Measurements from ENCODE around the gene MPV17. TPM values are rescaled to one million over a fixed set of nuclear protein-coding genes. Genes with fewer than 3 reads are reported as not detected.

MPV17 gene
- total and polyA plus RNA-seq, 2 of the 13 experiments (the other 11 are each of a cell fraction or from before 2014, with no cell fraction given): 48.9 to 129 TPM

DNA sequence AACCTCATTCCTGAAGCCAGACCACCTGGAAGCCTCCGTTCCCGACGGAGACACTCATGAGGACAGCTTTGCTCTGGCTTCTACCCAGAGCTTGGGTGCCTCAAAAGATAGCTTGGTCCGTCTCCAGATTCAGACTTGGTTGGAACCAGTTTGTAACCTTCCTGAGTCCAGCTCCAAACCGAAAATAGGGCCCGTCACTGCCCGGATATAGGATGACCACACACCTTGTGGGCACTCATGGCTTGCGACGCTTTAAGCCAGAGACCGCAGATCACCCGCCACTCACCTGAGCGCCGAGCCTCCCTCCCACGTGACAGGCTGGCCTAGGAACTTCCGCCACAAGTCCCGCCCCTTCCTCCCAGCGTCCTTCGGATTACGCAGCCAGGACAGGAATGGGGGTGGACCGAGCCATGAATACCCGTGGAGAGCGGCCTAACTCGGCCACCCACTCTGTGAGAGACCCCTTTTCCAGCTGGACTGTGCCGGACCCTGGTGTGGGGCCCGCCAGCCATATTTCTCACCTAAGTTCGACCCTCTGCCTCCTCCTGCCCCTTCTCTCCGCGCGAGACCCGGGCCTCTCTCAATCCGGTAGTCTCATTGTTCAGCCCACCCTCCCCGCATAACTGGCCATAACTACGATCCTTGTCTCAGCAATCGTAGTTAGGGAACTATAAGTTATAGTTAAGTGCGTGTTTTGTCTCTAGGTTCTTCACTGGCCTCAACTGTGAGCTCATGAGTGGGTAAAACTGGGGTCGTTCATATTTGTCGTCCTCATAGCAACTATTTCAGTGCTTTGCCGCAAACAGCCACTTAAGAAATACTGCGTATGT lies at the start of gene MPV17 (continued):
- peak; percentile 50; the same call in 1 of the 2 replicates for TF ChIP-seq ELK4 (CRISPR knock-in tag; IDR thresholded peaks at IDR 0.05; ENCODE audit: borderline replicate concordance)
- TF ChIP-seq TBP (CRISPR knock-in tag; IDR thresholded peaks at IDR 0.05): no peak
- TF ChIP-seq GABPA (IDR thresholded peaks at IDR 0.05; ENCODE audit: low read depth, low read length): peak; percentile 97
- TF ChIP-seq GABPA (CRISPR knock-in tag; IDR thresholded peaks at IDR 0.05; ENCODE audit: low read depth): peak; percentile 99
- peak; percentile 88; the same call in 1 of the 2 replicates for TF ChIP-seq TSC22D2 (CRISPR knock-in tag; IDR thresholded peaks at IDR 0.05; ENCODE audit: borderline replicate concordance)
- TF ChIP-seq ZNF772 (CRISPR knock-in tag; IDR thresholded peaks at IDR 0.05): peak; percentile 45; the same call in 1 of the 2 replicates
- peak; percentile 96 for TF ChIP-seq HBP1 (CRISPR knock-in tag; IDR thresholded peaks at IDR 0.05; ENCODE audit: low read depth)
- TF ChIP-seq, protein P1, sequence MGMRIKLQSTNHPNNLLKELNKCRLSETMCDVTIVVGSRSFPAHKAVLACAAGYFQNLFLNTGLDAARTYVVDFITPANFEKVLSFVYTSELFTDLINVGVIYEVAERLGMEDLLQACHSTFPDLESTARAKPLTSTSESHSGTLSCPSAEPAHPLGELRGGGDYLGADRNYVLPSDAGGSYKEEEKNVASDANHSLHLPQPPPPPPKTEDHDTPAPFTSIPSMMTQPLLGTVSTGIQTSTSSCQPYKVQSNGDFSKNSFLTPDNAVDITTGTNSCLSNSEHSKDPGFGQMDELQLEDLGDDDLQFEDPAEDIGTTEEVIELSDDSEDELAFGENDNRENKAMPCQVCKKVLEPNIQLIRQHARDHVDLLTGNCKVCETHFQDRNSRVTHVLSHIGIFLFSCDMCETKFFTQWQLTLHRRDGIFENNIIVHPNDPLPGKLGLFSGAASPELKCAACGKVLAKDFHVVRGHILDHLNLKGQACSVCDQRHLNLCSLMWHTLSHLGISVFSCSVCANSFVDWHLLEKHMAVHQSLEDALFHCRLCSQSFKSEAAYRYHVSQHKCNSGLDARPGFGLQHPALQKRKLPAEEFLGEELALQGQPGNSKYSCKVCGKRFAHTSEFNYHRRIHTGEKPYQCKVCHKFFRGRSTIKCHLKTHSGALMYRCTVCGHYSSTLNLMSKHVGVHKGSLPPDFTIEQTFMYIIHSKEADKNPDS (CRISPR knock-in tag; IDR thresholded peaks at IDR 0.05): peak; percentile 92
- no peak for TF ChIP-seq NBN (conservative IDR thresholded peaks at IDR 0.05)
- peak; percentile 18 for TF ChIP-seq RARA (CRISPR knock-in tag; IDR thresholded peaks at IDR 0.05)
- peak; percentile 67; the same call in 1 of the 2 replicates for TF ChIP-seq ZNF768 (CRISPR knock-in tag; IDR thresholded peaks at IDR 0.05)
- TF ChIP-seq ZBTB43 (CRISPR knock-in tag; conservative IDR thresholded peaks at IDR 0.05): peak; percentile 60; the same call in 1 of the 2 replicates
- no peak; the same call in 1 of the 2 replicates for TF ChIP-seq ZNF615 (CRISPR knock-in tag; IDR thresholded peaks at IDR 0.05; ENCODE audit: borderline replicate concordance)
- no peak for TF ChIP-seq CENPBD1 (CRISPR knock-in tag; IDR thresholded peaks at IDR 0.05; ENCODE audit: borderline replicate concordance, low read depth)
- 0 out of 2 replicates have a peak, but pooled peaks have one; percentile 45 for TF ChIP-seq ZNF333 (CRISPR knock-in tag; IDR thresholded peaks at IDR 0.05; ENCODE audit: borderline replicate concordance)
- TF ChIP-seq SMYD3 (CRISPR knock-in tag; IDR thresholded peaks at IDR 0.05): 0 out of 2 replicates have a peak, but pooled peaks have one; percentile 96
- no peak for TF ChIP-seq ZBTB8A (CRISPR knock-in tag; IDR thresholded peaks at IDR 0.05; ENCODE audit: borderline replicate concordance, low read depth)
- TF ChIP-seq ZNF225 (CRISPR knock-in tag; IDR thresholded peaks at IDR 0.05): peak; percentile 47; the same call in 1 of the 2 replicates
- no peak for TF ChIP-seq ZNF282 (IDR thresholded peaks at IDR 0.05; ENCODE audit: partially characterized antibody)
- TF ChIP-seq CAMTA2 (CRISPR knock-in tag; IDR thresholded peaks at IDR 0.05; ENCODE audit: borderline replicate concordance): peak; percentile 79; the same call in 1 of the 2 replicates
- TF ChIP-seq, protein P2, sequence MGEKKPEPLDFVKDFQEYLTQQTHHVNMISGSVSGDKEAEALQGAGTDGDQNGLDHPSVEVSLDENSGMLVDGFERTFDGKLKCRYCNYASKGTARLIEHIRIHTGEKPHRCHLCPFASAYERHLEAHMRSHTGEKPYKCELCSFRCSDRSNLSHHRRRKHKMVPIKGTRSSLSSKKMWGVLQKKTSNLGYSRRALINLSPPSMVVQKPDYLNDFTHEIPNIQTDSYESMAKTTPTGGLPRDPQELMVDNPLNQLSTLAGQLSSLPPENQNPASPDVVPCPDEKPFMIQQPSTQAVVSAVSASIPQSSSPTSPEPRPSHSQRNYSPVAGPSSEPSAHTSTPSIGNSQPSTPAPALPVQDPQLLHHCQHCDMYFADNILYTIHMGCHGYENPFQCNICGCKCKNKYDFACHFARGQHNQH (CRISPR knock-in tag; IDR thresholded peaks at IDR 0.05): peak; percentile 45; the same call in 1 of the 2 replicates
- TF ChIP-seq NCOA5 (CRISPR knock-in tag; IDR thresholded peaks at IDR 0.05): no peak

Data from HepG2 (cell line).